SJSA1 (cell line): ENCODE measurements around the gene COPRS. TPM values are rescaled to one million over a fixed set of nuclear protein-coding genes. Genes with fewer than 3 reads are reported as not detected.

Experiments used
- DNase-seq, 2 experiments: peaks; one replicate each; pipeline ENCODE4 v3.0.0-alpha.2; 2015 to 2020; ENCODE audit warnings: low spot score in 2 of 2, low read depth in 1 of 2
- H3K27ac ChIP-seq: fragments of 250-450 bp; sonication (Bioruptor Pico); 2 replicates; pipeline ENCODE4 v1.5.1; 2020; ENCODE audit warnings: mild to moderate bottlenecking, moderate library complexity
- H3K27me3 ChIP-seq: fragments of 250-450 bp; sonication (Bioruptor Pico); replicated peaks from 2 replicates; pipeline ENCODE4 v1.5.1; 2020; ENCODE audit warnings: mild to moderate bottlenecking, moderate library complexity
- H3K36me3 ChIP-seq: fragments of 250-450 bp; sonication (Bioruptor Pico); 2 replicates; pipeline ENCODE4 v1.5.1; 2020; ENCODE audit warnings: mild to moderate bottlenecking
- H3K4me1 ChIP-seq: fragments of 250-450 bp; sonication (Bioruptor Pico); replicated peaks from 2 replicates; pipeline ENCODE4 v1.6.1; 2021; ENCODE audit warnings: mild to moderate bottlenecking
- H3K4me3 ChIP-seq: fragments of 250-450 bp; sonication (Bioruptor Pico); 2 replicates; pipeline ENCODE4 v1.5.1; 2020; ENCODE audit warnings: mild to moderate bottlenecking
- H3K9me3 ChIP-seq: fragments of 250-450 bp; sonication (Bioruptor Pico); replicated peaks from 2 replicates; pipeline ENCODE4 v1.5.1; 2020; ENCODE audit warnings: mild to moderate bottlenecking
- total RNA-seq: library from RNA; depleted of rRNA; stranded (reverse); fragments of >200 nt; shearing (Covaris generic); gene quantifications from 2 replicates; pipeline ENCODE4 v1.2.3, GENCODE V29; 2014

COPRS gene
- total RNA-seq, 1 experiment from 2014 or later: 119 TPM

GRCh38 chr17:31869797-31870568 is 10.9 kb upstream of the COPRS start:
- DNase-seq: no peak
- Histone ChIP-seq H3K9me3 (no peaks in the 10 kb centered on the region), H3K27ac (no peak overlapping the region), H3K36me3 (peaks cover 89% of the 10 kb centered on the region), H3K4me3 (no peak overlapping the region), H3K27me3 (no peaks in the 10 kb centered on the region), H3K4me1 (no peaks in the 10 kb centered on the region)

DNA sequence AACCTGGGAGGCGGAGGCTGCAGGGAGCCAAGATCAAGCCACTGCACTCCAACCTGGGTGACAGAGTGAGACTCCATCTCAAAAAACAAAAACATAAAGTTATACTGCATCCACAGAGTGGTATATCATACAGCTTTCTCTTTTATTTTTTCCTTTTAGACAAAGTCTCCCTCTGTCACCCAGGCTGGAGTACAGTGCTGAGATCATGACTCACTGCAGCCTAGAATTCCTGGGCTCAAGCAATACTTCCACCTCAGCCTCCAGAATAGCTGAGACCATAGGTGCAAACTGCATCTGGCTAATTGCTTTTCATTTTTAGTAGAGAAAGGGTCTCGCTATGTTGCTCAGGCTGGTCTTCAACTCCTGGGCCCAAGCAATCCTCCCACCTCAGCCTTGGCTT is 10.0 kb upstream of the COPRS start:
- H3K4me1 ChIP-seq: no peaks in the 10 kb centered on the region
- H3K27ac ChIP-seq: no peak overlapping the region
- DNase-seq: no peak
- H3K36me3 ChIP-seq: peaks cover 89% of the 10 kb centered on the region
- H3K27me3 ChIP-seq: no peaks in the 10 kb centered on the region
- H3K9me3 ChIP-seq: no peaks in the 10 kb centered on the region
- no peak overlapping the region for H3K4me3 ChIP-seq

DNA sequence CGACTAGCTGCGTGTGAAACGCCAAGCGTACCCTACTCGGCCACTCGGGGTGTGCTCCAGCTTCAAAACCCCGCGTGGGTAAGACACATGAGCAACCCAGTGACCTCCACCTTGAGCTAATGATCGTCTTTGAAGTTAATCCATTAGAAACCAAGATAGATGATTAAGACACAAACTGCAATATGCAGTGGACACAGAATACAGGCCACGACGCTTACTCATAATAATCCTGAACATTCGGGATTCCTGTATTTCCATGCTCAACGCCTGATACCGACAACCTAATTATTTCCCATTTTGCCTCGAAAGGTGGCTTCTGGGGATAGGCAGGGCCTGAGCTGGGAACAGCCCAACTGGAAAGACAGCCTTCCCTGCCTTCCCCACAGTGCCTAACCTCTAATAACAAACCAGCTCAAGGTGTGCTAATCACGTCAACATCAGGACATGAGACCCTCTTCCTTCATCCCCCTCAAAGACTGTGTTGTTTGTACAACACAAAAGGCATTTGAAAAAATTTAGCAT is 504 bp upstream of the COPRS start:
- DNase-seq: peak in 1 of 2 experiments; percentile 43
- Histone ChIP-seq H3K9me3 (no peaks in the 10 kb centered on the region), H3K4me1 (peaks cover 19% of the 10 kb centered on the region), H3K36me3 (peaks cover 53% of the 10 kb centered on the region), H3K27ac (no peak overlapping the region), H3K4me3 (peak overlapping the region; percentile 87), H3K27me3 (no peaks in the 10 kb centered on the region)

DNA sequence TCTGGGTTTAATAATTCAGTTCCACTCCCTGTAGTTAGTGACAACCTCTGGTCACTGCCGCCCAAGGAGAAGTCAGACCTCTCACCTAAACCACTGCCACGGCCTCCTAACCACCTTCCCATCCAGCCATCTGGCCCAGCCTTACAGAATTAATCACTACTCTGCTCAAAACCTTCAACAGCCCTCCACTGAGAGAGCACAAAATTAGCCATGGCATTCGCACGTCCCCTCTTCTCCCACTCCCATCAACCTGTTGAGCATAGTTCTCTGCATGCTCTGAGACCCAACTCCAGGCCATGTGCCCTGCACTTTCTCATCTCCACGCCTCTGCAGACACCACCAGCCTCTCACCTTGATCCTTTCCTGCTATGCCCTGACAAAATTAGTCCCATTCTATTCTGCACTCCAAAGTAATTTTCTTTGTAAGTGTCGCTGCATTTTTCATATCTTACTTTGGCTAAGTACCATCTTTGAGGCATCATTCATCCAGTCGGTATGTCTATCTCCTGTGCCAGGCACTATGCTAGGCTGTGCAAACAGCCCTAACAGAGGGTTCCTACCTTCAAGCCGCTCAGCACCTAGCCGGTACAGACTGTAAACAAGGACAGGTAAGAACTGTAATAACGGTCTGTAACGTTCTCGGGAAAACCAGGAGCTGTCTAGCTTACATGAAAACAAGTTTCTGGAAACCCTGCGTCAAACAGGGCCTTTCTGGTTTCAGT is 963 bp downstream of the COPRS start:
- Histone ChIP-seq H3K27me3 (no peaks in the 10 kb centered on the region), H3K4me1 (peaks cover 19% of the 10 kb centered on the region), H3K36me3 (peaks cover 50% of the 10 kb centered on the region), H3K4me3 (peak overlapping the region; percentile 87), H3K9me3 (no peaks in the 10 kb centered on the region), H3K27ac (peak overlapping the region; percentile 57)
- no peak for DNase-seq

GRCh38 chr17:31856750-31857149 is 2.3 kb downstream of the COPRS start:
- no peaks in the 10 kb centered on the region for H3K27me3 ChIP-seq
- no peaks in the 10 kb centered on the region for H3K9me3 ChIP-seq
- DNase-seq: no peak
- H3K4me1 ChIP-seq: peaks cover 19% of the 10 kb centered on the region
- no peak overlapping the region for H3K4me3 ChIP-seq
- peaks cover 48% of the 10 kb centered on the region for H3K36me3 ChIP-seq
- no peak overlapping the region for H3K27ac ChIP-seq

DNA sequence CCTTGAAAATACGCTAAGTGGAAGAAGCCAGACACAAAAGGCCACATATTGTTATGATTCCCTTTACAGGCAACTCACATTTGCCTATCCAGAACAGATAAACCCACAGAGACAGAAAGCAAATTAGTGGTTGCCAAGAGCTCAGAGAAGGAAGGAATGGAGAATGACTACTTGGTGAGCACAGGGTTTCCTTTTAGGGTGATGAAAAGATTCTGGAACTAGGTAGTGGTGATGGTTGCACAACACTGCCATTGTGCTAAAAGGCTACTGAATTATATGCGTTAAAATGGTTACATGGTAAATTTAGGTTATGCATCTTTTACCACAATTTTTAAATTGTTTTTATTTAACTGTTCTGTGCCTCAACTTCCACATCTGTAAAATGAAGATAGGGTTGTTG is 4.4 kb downstream of the COPRS start:
- Histone ChIP-seq H3K4me1 (peaks cover 18% of the 10 kb centered on the region), H3K27me3 (no peaks in the 10 kb centered on the region), H3K4me3 (no peak overlapping the region), H3K36me3 (peaks cover 54% of the 10 kb centered on the region), H3K9me3 (no peaks in the 10 kb centered on the region), H3K27ac (no peak overlapping the region)
- DNase-seq: no peak

GRCh38 chr17:31853911-31854470 is 5.1 kb downstream of the COPRS start:
- peaks cover 14% of the 10 kb centered on the region for H3K4me1 ChIP-seq
- DNase-seq: no peak
- H3K36me3 ChIP-seq: peaks cover 54% of the 10 kb centered on the region
- no peaks in the 10 kb centered on the region for H3K27me3 ChIP-seq
- H3K4me3 ChIP-seq: no peak overlapping the region
- H3K9me3 ChIP-seq: no peaks in the 10 kb centered on the region
- H3K27ac ChIP-seq: no peak overlapping the region

DNA sequence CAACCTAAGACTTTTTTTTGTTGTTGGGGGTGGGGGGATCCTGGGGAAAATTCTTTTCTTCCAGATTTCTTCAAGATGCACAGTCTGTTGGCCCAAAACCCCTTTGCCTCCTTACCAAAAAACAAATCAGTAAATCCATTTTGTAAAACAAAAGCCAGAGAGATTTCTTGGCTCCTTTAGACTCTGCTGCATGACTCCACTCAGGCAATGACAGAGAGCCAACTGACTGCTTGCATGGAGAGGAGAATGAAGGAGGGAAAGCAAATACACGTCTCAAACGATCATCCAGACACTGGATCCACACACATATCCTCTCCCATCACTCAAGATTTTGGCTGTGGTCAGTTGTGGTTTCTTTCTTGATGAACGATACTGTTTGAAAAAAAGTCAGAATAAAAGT is 13.8 kb downstream of the COPRS start:
- Histone ChIP-seq H3K36me3 (no peaks in the 10 kb centered on the region), H3K4me1 (peaks cover 12% of the 10 kb centered on the region), H3K27ac (no peak overlapping the region), H3K4me3 (no peak overlapping the region), H3K27me3 (no peaks in the 10 kb centered on the region), H3K9me3 (no peaks in the 10 kb centered on the region)
- DNase-seq: no peak

DNA sequence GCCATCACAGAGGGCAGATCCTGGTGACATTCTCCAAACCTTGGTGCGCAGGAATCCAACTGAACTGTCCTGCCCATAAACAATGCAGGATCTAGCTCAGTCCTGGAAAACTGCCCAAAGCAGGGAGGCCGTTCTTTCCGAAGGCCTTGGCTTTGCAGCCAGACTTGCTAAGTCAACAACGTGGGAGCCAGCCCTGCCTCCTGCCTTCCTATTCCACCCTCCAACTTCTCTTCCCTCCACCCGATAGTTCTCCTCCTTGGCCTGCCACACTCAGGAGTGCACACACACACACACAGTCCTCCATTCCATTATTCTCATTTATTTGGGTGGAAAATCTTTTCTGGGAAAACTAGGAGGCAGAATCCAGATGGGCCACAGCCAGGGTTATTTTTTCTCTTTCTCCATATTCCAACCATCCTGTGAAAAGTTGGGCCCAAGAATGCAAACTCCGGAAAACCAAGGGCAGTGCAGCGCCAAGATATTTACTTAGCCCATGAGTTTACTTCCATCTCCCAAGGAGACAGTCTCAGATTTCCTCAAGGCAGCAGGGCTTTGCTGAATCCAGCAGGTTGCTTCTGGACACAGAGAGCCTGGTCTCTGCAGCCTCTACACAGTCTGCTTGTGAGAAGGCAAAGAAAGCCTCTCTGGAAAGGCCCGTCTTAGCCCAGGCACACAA is 15.8 kb downstream of the COPRS start:
- Histone ChIP-seq H3K4me3 (no peak overlapping the region), H3K9me3 (no peaks in the 10 kb centered on the region), H3K36me3 (no peaks in the 10 kb centered on the region), H3K27me3 (no peaks in the 10 kb centered on the region), H3K27ac (no peak overlapping the region), H3K4me1 (peaks cover 12% of the 10 kb centered on the region)
- DNase-seq: peak in 1 of 2 experiments; percentile 52

DNA sequence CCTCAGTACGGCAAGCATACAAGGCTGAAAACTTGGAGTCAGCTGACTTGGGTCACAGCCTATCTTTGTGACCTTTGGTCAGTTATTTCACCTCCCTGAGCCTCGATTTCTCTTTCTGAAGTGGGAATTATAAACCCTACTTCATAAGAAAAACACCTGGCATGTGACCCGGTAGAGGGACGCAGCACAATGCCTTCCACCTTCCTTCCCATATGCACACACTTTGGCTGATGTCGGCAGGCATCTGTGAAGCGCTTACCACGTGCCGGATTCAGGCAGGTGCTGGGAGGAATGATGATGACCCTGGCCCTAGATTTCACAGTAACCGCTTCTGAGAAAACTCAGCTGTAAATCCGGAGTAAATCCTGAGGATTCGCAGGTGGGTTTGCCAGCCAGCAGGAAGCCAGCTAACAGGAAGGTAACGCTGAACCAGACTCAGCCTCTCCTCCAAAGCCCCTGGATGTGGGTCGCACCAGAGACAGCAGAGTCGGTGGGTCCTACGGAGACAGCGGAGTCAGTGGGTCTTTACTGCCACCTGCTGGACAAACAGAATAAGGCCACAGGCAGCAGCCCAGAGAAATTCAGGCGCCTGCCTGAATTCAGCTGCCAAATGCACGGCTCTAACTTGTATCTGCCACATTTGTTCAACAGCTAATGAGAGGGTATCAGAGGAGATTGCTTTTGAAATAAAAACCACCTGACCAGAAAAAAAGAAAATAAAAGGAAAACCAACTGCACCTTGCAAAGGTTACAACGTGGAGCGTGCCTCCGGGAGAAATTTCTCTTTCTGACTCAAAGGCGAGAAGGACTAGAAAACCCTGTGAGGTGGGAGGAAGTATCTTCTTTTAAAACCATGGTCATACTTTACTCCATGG is 16.6 kb downstream of the COPRS start:
- DNase-seq: peak; percentile 51 to 66
- peaks cover 12% of the 10 kb centered on the region for H3K4me1 ChIP-seq
- H3K27ac ChIP-seq: no peak overlapping the region
- H3K9me3 ChIP-seq: no peaks in the 10 kb centered on the region
- H3K27me3 ChIP-seq: no peaks in the 10 kb centered on the region
- H3K4me3 ChIP-seq: no peak overlapping the region
- no peaks in the 10 kb centered on the region for H3K36me3 ChIP-seq

- Histone ChIP-seq H3K4me3 (no peak overlapping the region), H3K27ac (no peak overlapping the region), H3K27me3 (no peaks in the 10 kb centered on the region), H3K4me1 (peaks cover 12% of the 10 kb centered on the region), H3K36me3 (no peaks in the 10 kb centered on the region), H3K9me3 (no peaks in the 10 kb centered on the region)
- no peak for DNase-seq
These were observed 17.2 kb downstream of the COPRS start for GRCh38 chr17:31841850-31842194.

DNA sequence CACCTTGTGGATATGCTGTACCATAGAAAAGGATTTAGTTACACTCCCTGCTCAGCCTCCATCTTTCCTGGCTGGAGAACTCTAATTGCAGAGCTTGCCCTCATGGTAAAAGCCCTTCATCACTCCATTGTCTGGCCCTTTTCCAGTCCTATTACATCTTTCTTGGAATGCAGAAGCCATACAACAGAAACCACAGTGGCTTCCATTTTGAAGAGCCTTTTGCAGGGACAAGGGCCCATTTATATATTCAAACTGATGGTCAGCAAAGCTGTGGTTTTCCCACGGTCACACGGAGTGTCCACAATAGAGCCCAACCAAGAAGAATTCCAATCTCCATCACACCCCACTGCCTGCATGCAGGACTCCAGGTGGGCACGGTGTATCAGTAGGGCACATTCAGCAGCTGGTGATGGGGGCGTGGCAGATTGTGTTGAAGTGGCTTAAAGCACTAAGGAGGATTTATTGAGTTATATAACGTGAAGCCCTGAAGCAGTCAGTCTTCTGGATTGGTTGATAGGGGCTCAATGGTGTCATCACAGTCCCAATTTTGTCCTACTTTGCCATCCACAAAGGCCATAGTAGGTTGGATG is 20.3 kb downstream of the COPRS start:
- no peaks in the 10 kb centered on the region for H3K36me3 ChIP-seq
- no peaks in the 10 kb centered on the region for H3K9me3 ChIP-seq
- peaks cover 12% of the 10 kb centered on the region for H3K4me1 ChIP-seq
- no peak overlapping the region for H3K27ac ChIP-seq
- no peaks in the 10 kb centered on the region for H3K27me3 ChIP-seq
- no peak for DNase-seq
- H3K4me3 ChIP-seq: no peak overlapping the region

DNA sequence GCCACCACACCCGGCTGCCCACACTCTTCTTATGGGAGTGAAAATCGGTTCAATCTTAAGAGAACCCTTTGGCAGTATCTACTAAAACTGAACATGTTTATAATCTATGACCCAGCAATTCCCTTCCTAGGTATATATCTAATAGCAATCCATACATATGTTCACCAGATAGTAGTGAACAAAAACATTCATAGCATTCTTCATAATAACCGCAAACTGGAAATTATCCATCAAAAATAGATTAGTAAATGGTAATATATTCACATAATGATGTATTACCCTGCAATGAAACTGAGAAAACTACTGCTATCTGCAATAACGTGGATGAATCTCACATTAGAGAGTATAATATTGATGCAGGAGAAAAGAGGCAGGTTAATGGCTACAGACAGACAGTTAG is 23.1 kb downstream of the COPRS start:
- DNase-seq: no peak

More for the DNA sequence above, 23.1 kb downstream of the COPRS start:
- Histone ChIP-seq H3K36me3 (no peaks in the 10 kb centered on the region), H3K27ac (no peak overlapping the region), H3K27me3 (no peaks in the 10 kb centered on the region), H3K4me1 (no peaks in the 10 kb centered on the region), H3K4me3 (no peak overlapping the region), H3K9me3 (no peaks in the 10 kb centered on the region)
